WTC11 (cell line): ENCODE results near the gene EGFR. TPM values are rescaled to one million over a fixed set of nuclear protein-coding genes. Genes with fewer than 3 reads are reported as not detected.
A peak's percentile ranks its signal among the peaks of the same experiment; 100 is the strongest.

ENCODE experiments used
- ATAC-seq: fragments of 200-7000 bp; cut with Tn5 transposase; 2 replicates; pipeline ENCODE4 v1.10.0; 2021; ENCODE audit warnings: mild to moderate bottlenecking, moderate library complexity
- CTCF ChIA-PET: fragments of 300-600 bp; sonication (Branson Sonifier 250); formaldehyde crosslinking; loops from one replicate; lab custom pipeline; 2021; ENCODE audit warnings: antibody characterized with exemption; lab: Charles Lee
- POLR2A ChIA-PET: fragments of 350-600 bp; sonication (Branson Sonifier 250); formaldehyde crosslinking; loops from one replicate; lab custom pipeline; 2021; ENCODE audit warnings: antibody characterized with exemption; lab: Charles Lee
- DNase-seq: peaks from one replicate; pipeline ENCODE4 v3.0.0; 2021; ENCODE audit warnings: low spot score
- H3K27ac Mint-ChIP-seq: 2 replicates; pipeline ENCODE4 v1.8.0; 2021; ENCODE audit warnings: mixed read lengths
- H3K27me3 Mint-ChIP-seq: 2 replicates; pipeline ENCODE4 v1.8.0; 2021; ENCODE audit warnings: low read depth, mild to moderate bottlenecking, moderate library complexity, mixed read lengths
- H3K36me3 Mint-ChIP-seq: 2 replicates; pipeline ENCODE4 v1.8.0; 2021; ENCODE audit warnings: mixed read lengths
- H3K4me1 Mint-ChIP-seq: 2 replicates; pipeline ENCODE4 v1.8.0; 2022; ENCODE audit warnings: mixed read lengths
- H3K4me3 Mint-ChIP-seq: 2 replicates; pipeline ENCODE4 v1.8.0; 2021; ENCODE audit warnings: mild to moderate bottlenecking, moderate library complexity, mixed read lengths
- H3K9me3 Mint-ChIP-seq: 2 replicates; pipeline ENCODE4 v1.8.0; 2021; ENCODE audit warnings: mixed read lengths
- ELF4 ChIP-seq: sonication (generic); formaldehyde crosslinking; IDR thresholded peaks from 2 replicates; pipeline ENCODE4 v1.8.1; 2022; ENCODE audit warnings: low read depth, mild to moderate bottlenecking, moderate library complexity, missing genetic modification reagents
- FOXJ3 ChIP-seq: sonication (generic); formaldehyde crosslinking; IDR thresholded peaks from 2 replicates; pipeline ENCODE4 v1.9.0; 2021; ENCODE audit warnings: missing genetic modification reagents, mild to moderate bottlenecking, borderline replicate concordance
- GRHL2 ChIP-seq: fragments of 250-450 bp; sonication (Bioruptor Pico); IDR thresholded peaks from 2 replicates; pipeline ENCODE4 v1.8.0; 2022; ENCODE audit warnings: mild to moderate bottlenecking, moderate library complexity; ENCODE audit not compliant: insufficient replicate concordance, severe bottlenecking
- GTF2I ChIP-seq: fragments of 250-450 bp; sonication (Bioruptor Pico); conservative IDR thresholded peaks from 2 replicates; pipeline ENCODE4 v1.4.0; 2021; ENCODE audit warnings: mild to moderate bottlenecking
- IRF2 ChIP-seq: sonication (generic); formaldehyde crosslinking; IDR thresholded peaks from 2 replicates; pipeline ENCODE4 v1.8.0; 2022; ENCODE audit warnings: low read depth, missing genetic modification reagents, borderline replicate concordance
- JUN ChIP-seq: sonication (generic); formaldehyde crosslinking; IDR thresholded peaks from 2 replicates; pipeline ENCODE4 v1.8.0; 2023; ENCODE audit warnings: mild to moderate bottlenecking, missing genetic modification reagents
- NFATC4 ChIP-seq: fragments of 250-450 bp; sonication (Bioruptor Pico); IDR thresholded peaks from 2 replicates; pipeline ENCODE4 v1.9.0; 2021; ENCODE audit warnings: mild to moderate bottlenecking
- NR1H2 ChIP-seq: sonication (generic); formaldehyde crosslinking; IDR thresholded peaks from 2 replicates; pipeline ENCODE4 v1.9.0; 2021; ENCODE audit warnings: mild to moderate bottlenecking, moderate library complexity, missing genetic modification reagents
- TP53 ChIP-seq: sonication (generic); formaldehyde crosslinking; IDR thresholded peaks from 2 replicates; pipeline ENCODE4 v1.8.1; 2023; ENCODE audit warnings: mild to moderate bottlenecking, missing genetic modification reagents
- ZNF317 ChIP-seq: sonication (generic); formaldehyde crosslinking; IDR thresholded peaks from 2 replicates; pipeline ENCODE4 v1.8.1; 2023; ENCODE audit warnings: low read depth, mild to moderate bottlenecking, moderate library complexity, missing genetic modification reagents, borderline replicate concordance
- ZNF396 ChIP-seq: fragments of 250-450 bp; sonication (Bioruptor Pico); IDR thresholded peaks from 2 replicates; pipeline ENCODE4 v1.8.0; 2021; ENCODE audit warnings: mild to moderate bottlenecking, moderate library complexity, borderline replicate concordance
- total RNA-seq: library from RNA; stranded (reverse); gene quantifications from 3 replicates; pipeline ENCODE4 v1.2.3, GENCODE V29; 2021
- TF ChIP-seq, protein P1 (sequence below): sonication (generic); formaldehyde crosslinking; IDR thresholded peaks from 2 replicates; pipeline ENCODE4 v1.8.1; 2023; ENCODE audit warnings: mild to moderate bottlenecking, missing genetic modification reagents
- TF ChIP-seq, protein P2 (sequence below): sonication (generic); formaldehyde crosslinking; IDR thresholded peaks from 2 replicates; pipeline ENCODE4 v1.8.0; 2023; ENCODE audit warnings: missing genetic modification reagents, mild to moderate bottlenecking, borderline replicate concordance
- TF ChIP-seq, protein P3 (sequence below): sonication (generic); formaldehyde crosslinking; IDR thresholded peaks from 2 replicates; pipeline ENCODE4 v1.8.0; 2022; ENCODE audit warnings: mild to moderate bottlenecking, missing genetic modification reagents
- TF ChIP-seq, protein P4 (sequence below): fragments of 250-450 bp; sonication (Bioruptor Pico); IDR thresholded peaks from 2 replicates; pipeline ENCODE4 v1.9.0; 2021; ENCODE audit warnings: mild to moderate bottlenecking
- TF ChIP-seq, protein P5 (sequence below): sonication (generic); formaldehyde crosslinking; IDR thresholded peaks from 2 replicates; pipeline ENCODE4 v1.8.0; 2023; ENCODE audit warnings: missing genetic modification reagents
- TF ChIP-seq, protein P6 (sequence below): sonication (generic); formaldehyde crosslinking; IDR thresholded peaks from 2 replicates; pipeline ENCODE4 v1.8.1; 2022; ENCODE audit warnings: mild to moderate bottlenecking, missing genetic modification reagents, moderate library complexity, borderline replicate concordance
- TF ChIP-seq, protein P7 (sequence below): fragments of 200-600 bp; IDR thresholded peaks from 2 replicates; pipeline ENCODE4 v1.8.0; 2022; ENCODE audit warnings: antibody characterized with exemption

EGFR gene
- total RNA-seq, 1 experiment from 2014 or later, result 5.9 TPM

DNA sequence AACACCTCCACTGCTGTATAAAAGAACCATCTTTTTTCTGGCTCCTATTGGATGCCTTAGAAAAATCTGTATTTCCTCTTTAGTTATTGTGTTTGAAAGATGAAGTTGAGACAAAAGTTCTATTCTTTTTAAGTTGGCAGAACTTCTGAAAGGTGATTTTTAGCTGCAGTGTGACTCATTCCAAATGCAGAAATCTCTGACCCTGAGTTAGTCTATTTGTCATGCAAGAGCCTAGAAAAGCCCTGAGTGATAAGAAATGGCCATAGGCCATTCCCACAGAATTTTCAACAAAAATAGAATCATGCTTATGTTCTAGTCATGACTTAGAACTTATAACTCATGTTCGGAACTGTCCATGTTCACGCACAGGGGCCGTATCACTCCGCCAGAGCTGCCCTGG lies 89.1 kb downstream of the EGFR start (continued):
- TF ChIP-seq, protein P1, sequence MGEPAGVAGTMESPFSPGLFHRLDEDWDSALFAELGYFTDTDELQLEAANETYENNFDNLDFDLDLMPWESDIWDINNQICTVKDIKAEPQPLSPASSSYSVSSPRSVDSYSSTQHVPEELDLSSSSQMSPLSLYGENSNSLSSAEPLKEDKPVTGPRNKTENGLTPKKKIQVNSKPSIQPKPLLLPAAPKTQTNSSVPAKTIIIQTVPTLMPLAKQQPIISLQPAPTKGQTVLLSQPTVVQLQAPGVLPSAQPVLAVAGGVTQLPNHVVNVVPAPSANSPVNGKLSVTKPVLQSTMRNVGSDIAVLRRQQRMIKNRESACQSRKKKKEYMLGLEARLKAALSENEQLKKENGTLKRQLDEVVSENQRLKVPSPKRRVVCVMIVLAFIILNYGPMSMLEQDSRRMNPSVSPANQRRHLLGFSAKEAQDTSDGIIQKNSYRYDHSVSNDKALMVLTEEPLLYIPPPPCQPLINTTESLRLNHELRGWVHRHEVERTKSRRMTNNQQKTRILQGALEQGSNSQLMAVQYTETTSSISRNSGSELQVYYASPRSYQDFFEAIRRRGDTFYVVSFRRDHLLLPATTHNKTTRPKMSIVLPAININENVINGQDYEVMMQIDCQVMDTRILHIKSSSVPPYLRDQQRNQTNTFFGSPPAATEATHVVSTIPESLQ (CRISPR knock-in tag), result no peak

DNA sequence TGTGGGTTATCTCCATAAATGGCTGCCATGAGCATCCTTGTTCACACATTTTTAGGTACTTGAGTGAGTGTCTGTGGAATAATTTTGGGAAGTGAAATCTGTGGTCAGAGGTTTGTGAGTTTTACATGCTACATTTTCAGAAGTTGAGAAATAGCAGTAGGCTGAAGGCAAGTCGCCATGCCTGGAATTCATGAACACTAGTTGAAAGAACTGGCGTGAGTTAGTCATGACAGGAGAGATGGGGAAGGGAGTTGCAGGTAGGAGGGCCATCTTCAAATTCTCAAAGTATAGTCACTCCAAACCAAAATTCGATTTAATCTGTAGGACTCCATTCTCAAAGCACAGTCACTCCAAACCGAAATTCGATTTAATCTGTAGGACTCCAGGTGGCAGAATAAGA lies 89.6 kb downstream of the EGFR start:
- Mint-ChIP-seq H3K4me3 (no peak overlapping the region), H3K4me1 (peaks cover 37% of the 10 kb centered on the region), H3K36me3 (no peaks in the 10 kb centered on the region), H3K27me3 (no peaks in the 10 kb centered on the region), H3K27ac (no peak overlapping the region), H3K9me3 (no peaks in the 10 kb centered on the region)
- DNase-seq (no peak), ATAC-seq (no peak)
- ChIA-PET POLR2A (no interaction called here), CTCF (interaction anchor here (1.2 kb wide), 1 partner anchor 147 kb away, joined by 3 read pairs; no protein-coding TSS in a partner anchor)
- TF ChIP-seq FOXJ3 (CRISPR knock-in tag), result no peak
- TF ChIP-seq, protein P2, sequence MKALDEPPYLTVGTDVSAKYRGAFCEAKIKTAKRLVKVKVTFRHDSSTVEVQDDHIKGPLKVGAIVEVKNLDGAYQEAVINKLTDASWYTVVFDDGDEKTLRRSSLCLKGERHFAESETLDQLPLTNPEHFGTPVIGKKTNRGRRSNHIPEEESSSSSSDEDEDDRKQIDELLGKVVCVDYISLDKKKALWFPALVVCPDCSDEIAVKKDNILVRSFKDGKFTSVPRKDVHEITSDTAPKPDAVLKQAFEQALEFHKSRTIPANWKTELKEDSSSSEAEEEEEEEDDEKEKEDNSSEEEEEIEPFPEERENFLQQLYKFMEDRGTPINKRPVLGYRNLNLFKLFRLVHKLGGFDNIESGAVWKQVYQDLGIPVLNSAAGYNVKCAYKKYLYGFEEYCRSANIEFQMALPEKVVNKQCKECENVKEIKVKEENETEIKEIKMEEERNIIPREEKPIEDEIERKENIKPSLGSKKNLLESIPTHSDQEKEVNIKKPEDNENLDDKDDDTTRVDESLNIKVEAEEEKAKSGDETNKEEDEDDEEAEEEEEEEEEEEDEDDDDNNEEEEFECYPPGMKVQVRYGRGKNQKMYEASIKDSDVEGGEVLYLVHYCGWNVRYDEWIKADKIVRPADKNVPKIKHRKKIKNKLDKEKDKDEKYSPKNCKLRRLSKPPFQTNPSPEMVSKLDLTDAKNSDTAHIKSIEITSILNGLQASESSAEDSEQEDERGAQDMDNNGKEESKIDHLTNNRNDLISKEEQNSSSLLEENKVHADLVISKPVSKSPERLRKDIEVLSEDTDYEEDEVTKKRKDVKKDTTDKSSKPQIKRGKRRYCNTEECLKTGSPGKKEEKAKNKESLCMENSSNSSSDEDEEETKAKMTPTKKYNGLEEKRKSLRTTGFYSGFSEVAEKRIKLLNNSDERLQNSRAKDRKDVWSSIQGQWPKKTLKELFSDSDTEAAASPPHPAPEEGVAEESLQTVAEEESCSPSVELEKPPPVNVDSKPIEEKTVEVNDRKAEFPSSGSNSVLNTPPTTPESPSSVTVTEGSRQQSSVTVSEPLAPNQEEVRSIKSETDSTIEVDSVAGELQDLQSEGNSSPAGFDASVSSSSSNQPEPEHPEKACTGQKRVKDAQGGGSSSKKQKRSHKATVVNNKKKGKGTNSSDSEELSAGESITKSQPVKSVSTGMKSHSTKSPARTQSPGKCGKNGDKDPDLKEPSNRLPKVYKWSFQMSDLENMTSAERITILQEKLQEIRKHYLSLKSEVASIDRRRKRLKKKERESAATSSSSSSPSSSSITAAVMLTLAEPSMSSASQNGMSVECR, result no peak
- no peak for TF ChIP-seq TP53 (CRISPR knock-in tag)
- TF ChIP-seq GTF2I (CRISPR knock-in tag), result no peak
- TF ChIP-seq, protein P3, sequence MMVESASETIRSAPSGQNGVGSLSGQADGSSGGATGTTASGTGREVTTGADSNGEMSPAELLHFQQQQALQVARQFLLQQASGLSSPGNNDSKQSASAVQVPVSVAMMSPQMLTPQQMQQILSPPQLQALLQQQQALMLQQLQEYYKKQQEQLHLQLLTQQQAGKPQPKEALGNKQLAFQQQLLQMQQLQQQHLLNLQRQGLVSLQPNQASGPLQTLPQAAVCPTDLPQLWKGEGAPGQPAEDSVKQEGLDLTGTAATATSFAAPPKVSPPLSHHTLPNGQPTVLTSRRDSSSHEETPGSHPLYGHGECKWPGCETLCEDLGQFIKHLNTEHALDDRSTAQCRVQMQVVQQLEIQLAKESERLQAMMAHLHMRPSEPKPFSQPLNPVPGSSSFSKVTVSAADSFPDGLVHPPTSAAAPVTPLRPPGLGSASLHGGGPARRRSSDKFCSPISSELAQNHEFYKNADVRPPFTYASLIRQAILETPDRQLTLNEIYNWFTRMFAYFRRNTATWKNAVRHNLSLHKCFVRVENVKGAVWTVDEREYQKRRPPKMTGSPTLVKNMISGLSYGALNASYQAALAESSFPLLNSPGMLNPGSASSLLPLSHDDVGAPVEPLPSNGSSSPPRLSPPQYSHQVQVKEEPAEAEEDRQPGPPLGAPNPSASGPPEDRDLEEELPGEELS (CRISPR knock-in tag), result no peak
- no peak for TF ChIP-seq ZNF396
- TF ChIP-seq ELF4 (CRISPR knock-in tag), result no peak
- no peak for TF ChIP-seq ZNF317

DNA sequence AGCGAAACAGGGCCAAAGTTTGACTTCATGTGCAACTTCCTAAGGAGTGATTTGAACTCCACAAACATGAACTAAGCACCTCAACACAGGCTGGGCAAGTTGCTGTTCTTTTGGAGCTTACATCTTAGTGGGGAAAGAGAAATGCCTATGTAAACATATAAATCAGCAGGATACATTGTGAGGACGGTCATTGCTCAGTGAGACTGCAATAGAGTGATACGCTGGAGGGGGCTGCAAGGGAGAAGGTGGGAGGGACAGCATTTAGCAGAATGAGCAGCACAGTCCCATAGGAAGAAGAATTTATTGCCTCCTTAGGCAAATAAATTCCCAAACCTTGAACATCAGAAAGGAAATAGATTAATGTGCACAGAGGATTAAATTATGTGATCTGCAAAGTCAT lies 90.0 kb downstream of the EGFR start:
- H3K27me3 Mint-ChIP-seq, result no peaks in the 10 kb centered on the region
- ATAC-seq (peak; percentile 29; the same call in 1 of the 2 replicates), DNase-seq (no peak)
- H3K27ac Mint-ChIP-seq, result peak overlapping the region; percentile 31; the same call in 1 of the 2 replicates
- no peak overlapping the region for H3K4me3 Mint-ChIP-seq
- H3K36me3 Mint-ChIP-seq, result no peaks in the 10 kb centered on the region
- H3K4me1 Mint-ChIP-seq, result peaks cover 37% of the 10 kb centered on the region
- POLR2A ChIA-PET, result no interaction called here
- TF ChIP-seq IRF2 (CRISPR knock-in tag) (no peak), GRHL2 (CRISPR knock-in tag) (no peak), NR1H2 (CRISPR knock-in tag) (no peak), JUN (CRISPR knock-in tag) (no peak), NFATC4 (CRISPR knock-in tag) (no peak)
- TF ChIP-seq, protein P4, sequence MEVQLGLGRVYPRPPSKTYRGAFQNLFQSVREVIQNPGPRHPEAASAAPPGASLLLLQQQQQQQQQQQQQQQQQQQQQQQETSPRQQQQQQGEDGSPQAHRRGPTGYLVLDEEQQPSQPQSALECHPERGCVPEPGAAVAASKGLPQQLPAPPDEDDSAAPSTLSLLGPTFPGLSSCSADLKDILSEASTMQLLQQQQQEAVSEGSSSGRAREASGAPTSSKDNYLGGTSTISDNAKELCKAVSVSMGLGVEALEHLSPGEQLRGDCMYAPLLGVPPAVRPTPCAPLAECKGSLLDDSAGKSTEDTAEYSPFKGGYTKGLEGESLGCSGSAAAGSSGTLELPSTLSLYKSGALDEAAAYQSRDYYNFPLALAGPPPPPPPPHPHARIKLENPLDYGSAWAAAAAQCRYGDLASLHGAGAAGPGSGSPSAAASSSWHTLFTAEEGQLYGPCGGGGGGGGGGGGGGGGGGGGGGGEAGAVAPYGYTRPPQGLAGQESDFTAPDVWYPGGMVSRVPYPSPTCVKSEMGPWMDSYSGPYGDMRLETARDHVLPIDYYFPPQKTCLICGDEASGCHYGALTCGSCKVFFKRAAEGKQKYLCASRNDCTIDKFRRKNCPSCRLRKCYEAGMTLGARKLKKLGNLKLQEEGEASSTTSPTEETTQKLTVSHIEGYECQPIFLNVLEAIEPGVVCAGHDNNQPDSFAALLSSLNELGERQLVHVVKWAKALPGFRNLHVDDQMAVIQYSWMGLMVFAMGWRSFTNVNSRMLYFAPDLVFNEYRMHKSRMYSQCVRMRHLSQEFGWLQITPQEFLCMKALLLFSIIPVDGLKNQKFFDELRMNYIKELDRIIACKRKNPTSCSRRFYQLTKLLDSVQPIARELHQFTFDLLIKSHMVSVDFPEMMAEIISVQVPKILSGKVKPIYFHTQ (CRISPR knock-in tag), result no peak
- TF ChIP-seq, protein P5, sequence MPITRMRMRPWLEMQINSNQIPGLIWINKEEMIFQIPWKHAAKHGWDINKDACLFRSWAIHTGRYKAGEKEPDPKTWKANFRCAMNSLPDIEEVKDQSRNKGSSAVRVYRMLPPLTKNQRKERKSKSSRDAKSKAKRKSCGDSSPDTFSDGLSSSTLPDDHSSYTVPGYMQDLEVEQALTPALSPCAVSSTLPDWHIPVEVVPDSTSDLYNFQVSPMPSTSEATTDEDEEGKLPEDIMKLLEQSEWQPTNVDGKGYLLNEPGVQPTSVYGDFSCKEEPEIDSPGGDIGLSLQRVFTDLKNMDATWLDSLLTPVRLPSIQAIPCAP (CRISPR knock-in tag), result no peak
- TF ChIP-seq, protein P6, sequence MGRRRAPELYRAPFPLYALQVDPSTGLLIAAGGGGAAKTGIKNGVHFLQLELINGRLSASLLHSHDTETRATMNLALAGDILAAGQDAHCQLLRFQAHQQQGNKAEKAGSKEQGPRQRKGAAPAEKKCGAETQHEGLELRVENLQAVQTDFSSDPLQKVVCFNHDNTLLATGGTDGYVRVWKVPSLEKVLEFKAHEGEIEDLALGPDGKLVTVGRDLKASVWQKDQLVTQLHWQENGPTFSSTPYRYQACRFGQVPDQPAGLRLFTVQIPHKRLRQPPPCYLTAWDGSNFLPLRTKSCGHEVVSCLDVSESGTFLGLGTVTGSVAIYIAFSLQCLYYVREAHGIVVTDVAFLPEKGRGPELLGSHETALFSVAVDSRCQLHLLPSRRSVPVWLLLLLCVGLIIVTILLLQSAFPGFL (CRISPR knock-in tag), result no peak
- TF ChIP-seq, protein P7, sequence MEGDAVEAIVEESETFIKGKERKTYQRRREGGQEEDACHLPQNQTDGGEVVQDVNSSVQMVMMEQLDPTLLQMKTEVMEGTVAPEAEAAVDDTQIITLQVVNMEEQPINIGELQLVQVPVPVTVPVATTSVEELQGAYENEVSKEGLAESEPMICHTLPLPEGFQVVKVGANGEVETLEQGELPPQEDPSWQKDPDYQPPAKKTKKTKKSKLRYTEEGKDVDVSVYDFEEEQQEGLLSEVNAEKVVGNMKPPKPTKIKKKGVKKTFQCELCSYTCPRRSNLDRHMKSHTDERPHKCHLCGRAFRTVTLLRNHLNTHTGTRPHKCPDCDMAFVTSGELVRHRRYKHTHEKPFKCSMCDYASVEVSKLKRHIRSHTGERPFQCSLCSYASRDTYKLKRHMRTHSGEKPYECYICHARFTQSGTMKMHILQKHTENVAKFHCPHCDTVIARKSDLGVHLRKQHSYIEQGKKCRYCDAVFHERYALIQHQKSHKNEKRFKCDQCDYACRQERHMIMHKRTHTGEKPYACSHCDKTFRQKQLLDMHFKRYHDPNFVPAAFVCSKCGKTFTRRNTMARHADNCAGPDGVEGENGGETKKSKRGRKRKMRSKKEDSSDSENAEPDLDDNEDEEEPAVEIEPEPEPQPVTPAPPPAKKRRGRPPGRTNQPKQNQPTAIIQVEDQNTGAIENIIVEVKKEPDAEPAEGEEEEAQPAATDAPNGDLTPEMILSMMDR, result no peak
- no peaks in the 10 kb centered on the region for H3K9me3 Mint-ChIP-seq
- CTCF ChIA-PET, result interaction anchor here (1.2 to 2.1 kb wide), 2 partner anchors 146 kb away, joined by 3 to 11 read pairs; no protein-coding TSS in a partner anchor
